ENCODE data around the gene PCDH8. TPM values are rescaled to one million over a fixed set of nuclear protein-coding genes. Genes with fewer than 3 reads are reported as not detected.

The PCDH8 gene
- total RNA-seq, 4 donors from 2014 or later: 0.27 TPM; not detected in 3

DNA sequence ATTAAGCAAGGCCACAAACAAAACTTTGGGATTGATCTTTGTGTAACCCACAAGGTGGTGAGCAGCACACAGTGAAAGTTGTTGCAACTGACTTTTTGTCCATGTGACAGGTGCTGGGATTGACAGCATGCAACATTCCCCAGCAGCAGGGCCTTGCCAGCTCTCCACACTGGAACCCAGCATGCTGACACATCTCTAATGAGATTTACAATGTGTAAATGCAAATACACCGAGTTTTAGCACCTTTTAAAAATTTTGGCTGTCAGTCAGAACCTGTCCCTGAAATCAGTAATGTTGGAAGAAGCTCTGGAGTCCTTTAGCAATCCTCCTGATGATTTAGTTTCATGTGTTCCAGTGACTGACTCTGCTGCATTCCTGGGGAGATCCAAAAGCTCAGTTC, 16.5 kb upstream of the PCDH8 start:
- H3K27ac ChIP-seq: no peak overlapping the region
- no peak for ATAC-seq
- TF ChIP-seq, protein P1, sequence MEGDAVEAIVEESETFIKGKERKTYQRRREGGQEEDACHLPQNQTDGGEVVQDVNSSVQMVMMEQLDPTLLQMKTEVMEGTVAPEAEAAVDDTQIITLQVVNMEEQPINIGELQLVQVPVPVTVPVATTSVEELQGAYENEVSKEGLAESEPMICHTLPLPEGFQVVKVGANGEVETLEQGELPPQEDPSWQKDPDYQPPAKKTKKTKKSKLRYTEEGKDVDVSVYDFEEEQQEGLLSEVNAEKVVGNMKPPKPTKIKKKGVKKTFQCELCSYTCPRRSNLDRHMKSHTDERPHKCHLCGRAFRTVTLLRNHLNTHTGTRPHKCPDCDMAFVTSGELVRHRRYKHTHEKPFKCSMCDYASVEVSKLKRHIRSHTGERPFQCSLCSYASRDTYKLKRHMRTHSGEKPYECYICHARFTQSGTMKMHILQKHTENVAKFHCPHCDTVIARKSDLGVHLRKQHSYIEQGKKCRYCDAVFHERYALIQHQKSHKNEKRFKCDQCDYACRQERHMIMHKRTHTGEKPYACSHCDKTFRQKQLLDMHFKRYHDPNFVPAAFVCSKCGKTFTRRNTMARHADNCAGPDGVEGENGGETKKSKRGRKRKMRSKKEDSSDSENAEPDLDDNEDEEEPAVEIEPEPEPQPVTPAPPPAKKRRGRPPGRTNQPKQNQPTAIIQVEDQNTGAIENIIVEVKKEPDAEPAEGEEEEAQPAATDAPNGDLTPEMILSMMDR (IDR thresholded peaks at IDR 0.05): no peak
- TF ChIP-seq POLR2A (IDR thresholded peaks at IDR 0.05) (no peak), POLR2AphosphoS5 (IDR thresholded peaks at IDR 0.05) (no peak), EP300 (IDR thresholded peaks at IDR 0.05) (no peak)
- no peak overlapping the region for H3K4me3 ChIP-seq
- no peaks in the 10 kb centered on the region for H3K4me1 ChIP-seq
- H3K9me3 ChIP-seq: no peaks in the 10 kb centered on the region
- H3K27me3 ChIP-seq: peaks cover 31% of the 10 kb centered on the region
- 13% methylated on average over 1 of the region's 1 CpG; no CpG with 5 or more reads in 1 of the 2 donors for WGBS, 2 donors (ENCODE audit: low coverage in 1 of 2)
- no peaks in the 10 kb centered on the region for H3K36me3 ChIP-seq

DNA sequence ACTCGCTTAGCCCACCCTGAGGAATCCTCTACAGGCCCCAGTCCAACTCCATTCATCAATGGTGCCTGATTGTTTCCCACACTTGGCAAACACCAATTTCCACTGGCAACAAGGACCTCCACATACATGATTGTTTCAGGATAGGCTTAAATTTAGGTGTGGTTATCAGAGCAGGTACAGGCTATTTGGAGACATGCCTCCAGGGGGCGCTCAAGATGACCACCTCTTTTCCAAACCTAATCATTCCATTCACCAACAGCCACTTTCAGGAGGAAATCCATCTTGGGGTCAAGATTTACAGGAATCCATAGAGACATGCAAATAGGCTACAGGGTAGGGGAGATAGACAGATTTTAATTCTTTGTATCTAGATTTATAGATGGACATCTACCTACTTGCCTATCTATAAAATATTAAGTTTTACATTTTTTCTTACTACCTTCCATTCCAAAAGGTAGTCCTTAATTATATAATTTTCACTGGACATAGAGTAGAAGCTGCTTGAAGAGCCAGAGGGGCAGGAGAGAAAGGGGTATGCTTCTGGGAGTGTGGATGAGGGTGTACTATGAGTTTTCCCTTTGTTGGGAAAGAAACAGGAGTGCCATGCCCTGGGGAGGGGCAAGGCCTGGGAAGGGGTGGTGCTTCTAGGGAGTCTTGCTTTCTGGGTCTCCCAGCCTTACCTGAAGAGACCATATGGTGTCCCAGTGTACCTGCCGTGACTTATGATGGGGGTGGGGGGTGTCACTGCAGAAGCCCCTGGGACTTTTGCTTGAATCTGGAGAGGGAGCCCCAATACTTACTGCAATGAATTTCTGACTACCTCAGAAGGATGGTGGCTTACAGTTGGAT, 14.1 kb upstream of the PCDH8 start:
- H3K9me3 ChIP-seq: peaks cover 0 to 7% (median 0%) of the 10 kb centered on the region in 3 donors
- H3K4me1 ChIP-seq: no peaks in the 10 kb centered on the region
- no peak overlapping the region for H3K4me3 ChIP-seq
- H3K27me3 ChIP-seq: peaks cover 32% of the 10 kb centered on the region
- no peaks in the 10 kb centered on the region for H3K36me3 ChIP-seq
- H3K27ac ChIP-seq: no peak overlapping the region
- WGBS, 2 donors (ENCODE audit: low coverage in 1 of 2): 39 to 47% methylated on average over 3 of the region's 3 CpGs
- no peak for ATAC-seq
- TF ChIP-seq, protein P1 (IDR thresholded peaks at IDR 0.05): peak in 1 of 4 experiments; percentile 26
- TF ChIP-seq POLR2A (IDR thresholded peaks at IDR 0.05): no peak
- TF ChIP-seq EP300 (IDR thresholded peaks at IDR 0.05): no peak
- TF ChIP-seq POLR2AphosphoS5 (IDR thresholded peaks at IDR 0.05): no peak

DNA sequence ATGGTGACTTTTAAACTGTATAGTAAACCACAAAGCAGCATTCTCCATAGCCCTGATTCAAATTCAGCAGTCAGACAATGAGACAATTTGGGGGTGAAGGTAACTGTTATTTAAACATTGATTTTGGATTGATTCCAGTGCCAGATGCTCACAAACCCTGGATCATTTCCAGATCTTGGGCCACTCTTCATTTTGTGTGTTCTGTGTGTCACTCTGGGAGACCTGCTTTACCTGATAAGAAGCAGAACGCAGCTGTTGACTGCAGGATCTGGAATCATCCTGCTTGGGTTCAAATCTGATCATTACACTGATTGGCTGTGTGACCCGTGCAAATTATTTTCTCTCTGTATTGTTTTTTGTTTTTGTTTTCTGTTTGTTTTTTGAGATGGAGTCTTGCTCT, 4.0 kb upstream of the PCDH8 start:
- peaks cover 0 to 42% (median 10%) of the 10 kb centered on the region in 3 donors for H3K4me1 ChIP-seq
- peaks cover 62% of the 10 kb centered on the region for H3K27me3 ChIP-seq
- no peak overlapping the region for H3K4me3 ChIP-seq
- 62 to 93% methylated on average over 2 of the region's 2 CpGs for WGBS, 2 donors (ENCODE audit: low coverage in 1 of 2)
- H3K27ac ChIP-seq: no peak overlapping the region
- peaks cover 0 to 4% (median 0%) of the 10 kb centered on the region in 3 donors for H3K9me3 ChIP-seq
- no peak for ATAC-seq
- no peaks in the 10 kb centered on the region for H3K36me3 ChIP-seq
- TF ChIP-seq EP300 (IDR thresholded peaks at IDR 0.05) (no peak), POLR2A (IDR thresholded peaks at IDR 0.05) (no peak), POLR2AphosphoS5 (IDR thresholded peaks at IDR 0.05) (no peak)
- TF ChIP-seq, protein P1 (IDR thresholded peaks at IDR 0.05): no peak

DNA sequence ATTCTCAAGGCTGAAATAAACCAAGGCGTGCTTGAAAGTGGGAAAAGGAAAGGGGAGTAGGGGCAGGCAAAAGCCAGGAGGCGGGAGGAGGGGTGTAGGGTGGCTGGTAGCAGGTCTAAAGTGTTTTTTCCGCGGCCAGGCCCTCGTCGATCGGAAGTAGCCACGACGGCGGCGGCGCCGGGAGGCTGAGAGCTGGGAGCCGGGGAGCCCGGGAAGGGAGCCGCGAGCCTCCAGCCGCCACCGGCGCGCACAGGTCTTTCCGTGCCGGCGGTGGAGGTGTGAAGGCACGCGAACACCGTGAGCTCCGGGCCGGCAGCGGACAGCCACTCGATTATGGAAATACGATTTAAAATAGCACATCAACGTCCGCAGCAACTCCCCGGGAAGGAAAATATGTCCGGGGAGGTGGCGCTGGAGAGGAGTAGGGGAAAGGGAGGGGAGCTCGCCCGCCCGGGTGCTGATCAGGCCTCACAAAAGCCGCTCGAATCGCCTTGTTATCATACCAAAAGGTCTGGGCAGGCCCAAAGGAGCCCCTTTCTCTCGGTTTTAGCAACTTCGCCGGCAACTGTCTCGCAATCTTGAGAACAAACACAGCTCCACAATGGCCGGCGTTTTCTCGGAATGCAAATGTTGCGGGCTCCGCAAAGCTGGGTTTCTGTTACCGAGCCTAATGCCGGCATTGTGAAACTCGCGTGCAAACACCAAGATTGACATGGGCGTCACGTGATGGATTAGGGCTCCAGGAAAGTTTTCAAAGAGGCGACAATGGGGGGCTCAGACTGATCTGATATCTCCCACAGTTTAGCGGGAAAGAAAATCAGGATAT, 2.9 kb upstream of the PCDH8 start:
- Histone ChIP-seq H3K9me3 (peaks cover 0 to 13% (median 0%) of the 10 kb centered on the region in 3 donors), H3K4me1 (peaks cover 0 to 53% (median 15%) of the 10 kb centered on the region in 3 donors), H3K4me3 (peak overlapping the region; percentile 30 to 60), H3K27me3 (peaks cover 63% of the 10 kb centered on the region), H3K36me3 (no peaks in the 10 kb centered on the region), H3K27ac (peak overlapping the region in 2 of 4 donors; percentile 25 to 45)
- TF ChIP-seq, protein P1 (IDR thresholded peaks at IDR 0.05): no peak
- TF ChIP-seq POLR2A (IDR thresholded peaks at IDR 0.05): no peak
- TF ChIP-seq POLR2AphosphoS5 (IDR thresholded peaks at IDR 0.05): no peak
- no peak for TF ChIP-seq EP300 (IDR thresholded peaks at IDR 0.05)
- ATAC-seq: no peak
- 1 to 4% methylated on average over 13 to 22 of the region's 60 CpGs for WGBS, 2 donors (ENCODE audit: low coverage in 1 of 2)

Data from gastroesophageal sphincter (tissue), 4 donors.